Suprapubic skin (tissue), 3 donors: ENCODE data around the gene PKP1.

Experiments
- CTCF ChIP-seq, 2 donors: fragments of 200-600 bp in 1 of 2; fragments of 450-650 bp in 1 of 2; sonication (generic) in 1 of 2; IDR thresholded peaks; one replicate each; pipeline ENCODE4 v1.5.1; 2016 to 2019; ENCODE audit warnings: antibody characterized with exemption in 2 of 2, mild to moderate bottlenecking in 1 of 2, moderate library complexity in 1 of 2
- POLR2A ChIP-seq, 2 donors: fragments of 450-650 bp; IDR thresholded peaks; one replicate each; pipeline ENCODE4 v1.6.1; 2017; ENCODE audit warnings: antibody characterized with exemption in 2 of 2, mild to moderate bottlenecking in 2 of 2, moderate library complexity in 2 of 2

- TF ChIP-seq CTCF (IDR thresholded peaks at IDR 0.05) (no peak), POLR2A (IDR thresholded peaks at IDR 0.05) (no peak)
Observed at GRCh38 chr1:201285846-201286245, 2.5 kb downstream of the PKP1 start.
